ENCODE measurements around the gene ZFP90.
A peak's percentile ranks its signal among the peaks of the same experiment; 100 is the strongest.

Gene ZFP90

DNA sequence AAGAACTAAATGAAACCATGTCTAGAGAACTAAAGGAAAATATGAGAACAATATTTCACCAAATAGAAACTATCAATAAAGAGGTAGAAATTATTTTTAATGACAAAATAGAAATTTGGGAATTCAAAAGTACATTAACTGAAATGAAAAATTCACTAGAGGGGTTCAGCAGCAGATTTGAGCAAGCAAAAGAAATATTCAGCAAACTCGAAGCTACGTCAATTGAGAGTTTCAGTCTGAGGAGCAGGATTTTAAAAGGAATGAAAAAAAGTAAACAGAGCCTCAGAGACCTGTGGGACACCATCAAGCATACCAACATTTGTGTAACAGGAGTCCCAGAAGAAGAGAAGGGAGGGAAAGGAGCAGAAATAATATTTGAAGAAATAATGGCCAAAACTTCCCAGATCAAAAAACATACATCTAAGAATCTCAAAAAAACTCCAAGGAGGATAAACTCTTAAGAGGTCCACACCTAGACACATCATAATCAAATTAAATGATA lies 38.3 kb downstream of the ZFP90 start:
- DNase-seq (ENCODE audit: low spot score): no peak

DNA sequence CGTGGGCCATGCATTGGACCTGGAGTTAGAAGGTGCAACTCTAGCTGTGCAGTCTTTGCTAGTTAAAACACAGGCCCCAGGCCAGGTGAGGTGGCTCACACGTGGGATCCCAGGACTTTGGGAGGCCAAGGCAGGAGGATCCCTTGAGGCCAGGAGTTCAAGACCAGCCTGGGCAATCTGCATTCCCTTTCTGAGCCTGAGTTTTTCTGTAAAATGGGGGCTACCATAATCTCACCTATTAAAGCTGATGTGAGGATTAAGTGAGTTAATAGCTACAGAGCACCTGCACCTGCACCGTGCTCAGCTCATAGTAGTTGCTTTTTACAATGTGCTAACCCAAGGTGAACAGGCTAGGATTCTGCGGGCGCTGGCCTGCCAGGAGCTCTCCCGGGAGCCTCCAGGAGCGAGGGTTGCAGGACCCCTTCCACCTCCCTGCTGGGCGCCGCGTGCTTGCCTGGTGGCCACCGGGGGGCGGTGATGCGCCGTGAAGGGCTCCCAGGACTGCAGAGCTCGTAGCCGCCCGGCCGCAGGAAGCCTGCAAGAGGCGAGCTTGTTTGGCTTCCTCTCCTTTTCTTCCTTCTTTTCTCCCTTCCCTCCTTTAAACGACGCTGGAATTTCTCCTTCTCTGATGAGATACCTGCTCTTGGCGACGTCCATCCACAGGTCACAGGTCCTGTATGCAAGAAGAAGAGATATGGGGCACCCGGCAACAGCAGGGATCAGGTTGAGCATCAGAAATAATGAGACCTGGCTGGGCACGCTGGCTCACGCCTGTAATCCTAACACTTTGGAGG lies 51.3 kb downstream of the ZFP90 start:
- DNase-seq (ENCODE audit: low spot score): peak; percentile 91

DNA sequence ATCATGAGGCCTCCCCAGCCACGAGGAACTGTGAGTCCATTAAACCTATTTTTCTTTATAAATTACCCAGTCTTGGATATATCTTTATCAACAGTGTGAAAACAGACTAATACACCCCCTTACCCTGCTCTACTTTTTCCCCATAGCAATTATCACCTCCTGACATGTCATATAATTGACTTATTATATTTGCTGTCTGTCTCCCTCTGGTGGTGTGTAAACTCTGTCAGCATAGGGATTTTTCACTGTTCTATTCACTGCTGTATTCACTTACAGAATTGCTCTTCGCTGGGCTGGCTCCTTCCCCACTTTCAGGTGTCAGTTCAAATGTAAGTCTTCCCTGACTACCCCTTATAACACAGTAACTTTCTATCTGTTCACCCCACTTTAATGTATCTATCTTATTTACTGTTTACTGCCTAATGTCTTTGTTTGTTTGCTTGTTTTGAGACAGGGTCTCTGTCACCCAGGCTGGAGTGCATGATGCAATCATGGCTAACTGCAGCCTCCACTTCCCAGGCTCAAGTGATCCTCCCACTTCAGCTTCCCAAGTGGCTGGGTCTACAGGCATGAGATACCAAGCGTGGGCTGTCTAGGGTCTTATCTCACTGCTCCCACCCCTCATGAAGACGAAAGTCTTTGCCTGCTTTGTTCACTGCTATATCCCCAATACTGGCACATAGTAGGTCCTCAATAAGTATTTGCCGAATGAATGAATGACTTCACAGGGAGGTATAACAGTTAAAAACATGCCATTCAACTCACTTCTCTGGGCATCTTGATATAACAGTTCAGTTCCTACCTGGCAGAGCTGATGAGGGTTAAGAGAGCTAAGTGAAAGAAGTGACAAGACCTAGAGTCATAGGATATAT lies 53.6 kb downstream of the ZFP90 start:
- DNase-seq (ENCODE audit: low spot score): no peak

DNA sequence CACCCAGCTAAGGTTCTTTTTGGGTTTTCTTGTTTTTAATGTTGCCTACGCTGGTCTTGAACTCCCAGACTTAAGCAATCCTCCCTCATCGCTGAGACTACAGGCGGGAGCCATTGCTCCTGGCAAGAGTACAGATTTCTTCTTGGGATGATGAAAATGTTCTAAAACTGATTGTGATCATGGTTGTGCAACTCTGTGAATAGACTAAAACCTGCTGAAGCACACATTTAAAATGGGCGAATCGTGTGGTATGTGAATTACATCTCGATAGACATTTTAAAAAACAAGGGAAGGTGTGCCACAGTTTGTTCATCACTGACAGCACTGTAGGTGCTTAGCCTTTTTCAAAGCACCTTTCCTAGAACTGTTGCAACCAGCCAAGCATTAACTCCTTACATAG lies 57.2 kb downstream of the ZFP90 start:
- DNase-seq (ENCODE audit: low spot score): no peak

DNA sequence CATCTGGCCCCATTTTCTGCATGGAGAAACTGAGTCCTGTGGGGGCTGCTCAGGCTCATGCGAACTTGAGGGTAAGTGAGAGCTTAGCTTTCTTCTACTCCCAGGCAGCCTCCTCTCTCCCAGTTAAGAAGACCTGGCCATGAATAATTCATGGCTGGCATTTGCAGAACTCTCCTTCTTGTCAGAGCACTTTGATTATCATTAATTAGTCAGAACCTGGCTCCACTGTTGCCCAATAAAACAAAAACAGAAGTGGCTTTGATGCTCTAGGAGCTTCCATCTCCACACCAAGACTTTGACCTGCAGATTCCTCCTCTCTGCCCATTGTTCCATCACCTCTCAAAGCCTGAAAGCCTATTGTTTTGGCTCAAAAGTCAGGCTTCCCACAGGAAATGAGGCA lies 60.5 kb downstream of the ZFP90 start:
- DNase-seq (ENCODE audit: low spot score): no peak

DNA sequence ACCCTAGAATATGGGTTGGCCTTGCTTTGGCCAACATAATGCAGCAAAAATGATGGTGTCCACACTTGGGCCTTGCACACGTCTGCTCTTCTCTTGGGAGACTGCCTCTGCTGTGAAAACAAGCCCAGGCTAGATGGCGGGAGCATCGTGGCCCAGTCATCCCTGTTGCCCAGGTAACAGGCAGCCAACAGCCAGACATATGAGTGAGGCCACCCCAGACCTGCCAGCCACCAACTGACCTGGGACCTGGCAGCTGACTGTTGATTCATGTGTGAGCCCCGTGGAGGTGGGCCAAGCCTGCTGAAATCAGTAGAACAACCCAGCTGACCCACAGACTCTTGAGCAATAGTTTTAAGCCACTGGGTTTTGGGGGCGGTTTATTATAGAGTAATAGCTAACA lies 66.7 kb downstream of the ZFP90 start:
- DNase-seq (ENCODE audit: low spot score): no peak

DNA sequence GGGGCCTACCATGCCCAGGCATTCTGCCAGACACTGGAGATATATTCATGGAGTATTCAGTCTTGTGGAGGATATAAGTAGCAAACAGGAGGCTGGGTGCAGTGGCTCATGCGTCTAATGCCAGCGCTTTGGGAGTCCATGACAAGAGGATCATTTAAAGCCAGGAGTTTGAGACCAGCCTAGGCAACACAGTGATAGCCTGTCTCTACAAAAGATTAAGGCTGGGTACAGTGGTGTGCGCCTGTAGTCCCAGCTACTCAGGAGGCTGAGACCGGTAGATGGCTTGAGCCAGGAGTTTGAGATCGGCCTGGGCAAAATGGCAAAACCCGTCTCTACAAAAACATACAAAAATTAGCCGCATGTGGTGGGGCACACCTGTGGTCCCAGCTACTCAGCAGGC lies 68.4 kb downstream of the ZFP90 start:
- DNase-seq (ENCODE audit: low spot score): no peak

DNA sequence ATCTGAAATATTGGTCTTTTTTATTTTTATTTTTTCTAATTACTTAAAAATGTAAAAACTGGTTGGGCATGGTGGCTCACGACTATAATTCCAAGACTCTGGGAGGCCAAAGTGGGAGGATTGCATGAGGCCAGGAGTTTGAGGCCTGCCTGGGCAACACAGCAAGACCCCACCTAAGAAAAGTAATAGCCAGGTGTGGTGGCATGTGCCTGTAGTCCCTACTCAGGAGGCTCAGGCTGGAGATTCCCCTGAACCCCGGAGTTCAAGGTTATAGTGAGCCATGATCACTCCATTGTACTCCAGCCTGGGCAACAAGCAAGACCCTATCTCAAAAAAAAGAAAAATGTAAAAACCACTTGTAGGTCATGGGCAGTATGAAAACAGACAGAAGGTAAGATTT lies 69.2 kb downstream of the ZFP90 start:
- DNase-seq (ENCODE audit: low spot score): no peak

DNA sequence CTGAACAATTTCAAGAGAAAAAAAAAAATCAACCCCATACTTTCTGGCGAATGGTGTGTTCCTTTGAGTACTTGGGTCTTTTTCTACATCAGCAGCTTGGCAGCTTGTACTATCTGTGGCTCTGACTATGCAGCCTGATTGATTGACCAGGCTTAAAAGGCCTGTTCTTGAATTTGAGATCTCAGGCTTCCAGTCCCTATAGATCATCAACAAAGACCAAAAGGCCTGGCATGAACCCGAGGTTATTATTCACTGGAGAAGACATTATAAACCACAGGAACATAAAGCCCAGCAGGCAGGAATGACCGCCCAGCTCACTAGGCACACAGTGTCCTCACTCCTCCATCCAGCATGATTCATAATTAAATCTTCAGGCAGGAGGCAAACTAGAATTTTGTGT lies 73.9 kb downstream of the ZFP90 start:
- DNase-seq (ENCODE audit: low spot score): no peak

DNA sequence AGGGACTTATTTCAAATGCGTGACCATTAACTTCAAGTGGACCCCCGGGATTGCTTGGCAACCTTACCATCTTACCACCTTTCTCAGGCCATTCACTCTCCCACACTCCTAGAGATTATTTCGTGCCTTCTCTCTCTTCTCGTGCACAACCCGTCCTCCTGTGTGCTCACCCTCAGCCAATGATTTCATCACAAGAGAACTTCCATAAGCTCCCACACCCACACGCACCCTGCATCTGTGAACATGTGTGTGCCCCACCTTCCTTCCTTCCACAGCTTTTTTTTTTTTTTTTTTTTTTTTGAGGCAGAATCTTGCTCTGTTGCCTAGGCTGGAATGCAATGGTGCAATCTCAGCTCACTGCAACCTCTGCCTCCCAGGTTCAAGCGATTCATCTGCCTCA lies 78.6 kb downstream of the ZFP90 start:
- DNase-seq (ENCODE audit: low spot score): no peak
